ENCODE data around the gene CCDC186. TPM values are rescaled to one million over a fixed set of nuclear protein-coding genes. Genes with fewer than 3 reads are reported as not detected.

Gene CCDC186
- total RNA-seq, 1 donor from 2014 or later: 56.4 TPM

GRCh38 chr10:114110174-114110972 is 63.6 kb downstream of the CCDC186 start:
- no peak for DNase-seq

DNA sequence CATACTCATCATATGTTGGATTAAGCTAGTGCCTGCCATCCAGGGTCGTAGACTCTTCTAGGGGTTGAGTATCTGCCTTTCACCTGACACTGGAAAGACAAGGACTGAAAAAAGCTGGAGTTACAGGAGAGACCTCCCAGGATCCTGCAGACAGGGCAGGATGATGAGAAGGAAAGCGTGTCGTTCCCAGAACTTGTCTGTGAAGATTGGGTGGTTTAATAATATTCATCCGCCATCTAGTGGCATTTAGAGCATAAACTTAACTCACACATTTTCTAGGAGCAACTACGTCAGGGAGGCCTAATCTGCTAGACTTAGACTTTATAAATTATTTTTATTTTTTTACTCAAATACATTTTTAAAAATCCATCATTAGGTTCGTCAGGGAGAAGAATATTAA is 70.7 kb downstream of the CCDC186 start:
- peak; percentile 46 for DNase-seq

GRCh38 chr10:114102256-114102655 is 71.7 kb downstream of the CCDC186 start:
- DNase-seq: no peak

DNA sequence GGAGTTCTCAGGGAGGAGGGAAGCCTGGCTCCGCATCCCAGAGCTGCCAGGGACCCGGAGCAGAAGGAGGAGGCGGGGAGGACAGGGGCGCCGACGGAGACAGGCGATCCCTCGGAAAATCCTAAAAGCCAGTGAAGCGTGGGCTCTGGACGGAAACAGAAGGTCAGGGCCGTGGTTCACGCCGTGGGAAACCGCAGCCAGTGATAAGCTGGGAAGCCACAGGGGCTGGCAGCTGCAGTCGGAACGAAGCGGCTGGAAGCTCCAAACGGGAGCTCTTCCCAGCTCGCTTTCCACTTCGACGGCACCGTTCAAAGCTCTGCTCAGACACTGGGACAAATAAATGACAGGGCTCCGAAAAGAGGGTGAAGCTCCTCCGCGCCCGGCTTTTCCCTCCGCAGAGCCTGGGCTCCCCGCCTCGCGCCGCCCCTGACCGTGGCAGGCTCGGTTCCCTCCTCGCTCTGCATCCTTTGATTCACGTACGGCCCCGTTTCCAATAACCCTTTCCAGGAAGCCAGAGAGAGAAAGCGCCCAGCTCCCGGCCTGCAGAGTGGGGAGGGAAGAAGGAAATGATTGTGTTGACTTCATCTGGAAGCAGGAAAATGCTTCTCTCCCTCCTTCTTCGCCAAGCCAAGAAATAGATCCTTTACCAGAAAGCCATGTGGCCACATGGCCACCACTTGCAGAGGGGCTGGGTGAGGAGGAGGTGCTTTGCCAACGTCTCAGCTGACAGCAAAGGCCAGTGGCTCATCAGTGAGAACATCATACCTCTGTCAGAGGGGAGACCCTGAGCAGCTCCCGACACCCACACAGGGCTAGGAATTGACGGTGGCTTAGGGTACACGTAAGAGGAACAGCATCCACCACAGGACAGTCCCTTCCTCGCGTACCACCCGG is 72.9 kb downstream of the CCDC186 start:
- DNase-seq: peak; percentile 50

DNA sequence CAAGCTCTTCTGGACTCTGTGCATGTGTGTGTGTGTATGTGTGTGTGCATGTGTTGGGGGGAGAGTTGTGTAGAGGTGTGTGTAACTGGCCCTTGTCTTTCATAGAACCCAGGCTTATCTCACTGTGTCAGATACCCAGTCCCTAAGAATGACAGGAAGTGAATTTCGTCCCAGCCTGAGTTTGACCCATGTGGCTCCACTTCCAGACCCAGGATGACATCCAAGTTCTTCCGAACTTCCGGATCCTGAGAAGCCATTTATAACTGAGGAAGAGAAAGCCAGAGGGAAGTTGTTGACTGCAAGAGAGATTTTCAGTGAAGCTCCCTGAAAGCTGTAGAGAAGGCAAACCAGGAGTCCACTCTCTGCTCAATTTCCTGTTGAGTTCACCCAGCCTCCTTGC is 77.1 kb downstream of the CCDC186 start:
- DNase-seq: no peak

GRCh38 chr10:114095559-114096337 is 78.3 kb downstream of the CCDC186 start:
- DNase-seq: no peak

- DNase-seq: no peak
These were observed 79.2 kb downstream of the CCDC186 start for GRCh38 chr10:114094795-114095194.

GRCh38 chr10:114087655-114088054 is 86.3 kb downstream of the CCDC186 start:
- no peak for DNase-seq

DNA sequence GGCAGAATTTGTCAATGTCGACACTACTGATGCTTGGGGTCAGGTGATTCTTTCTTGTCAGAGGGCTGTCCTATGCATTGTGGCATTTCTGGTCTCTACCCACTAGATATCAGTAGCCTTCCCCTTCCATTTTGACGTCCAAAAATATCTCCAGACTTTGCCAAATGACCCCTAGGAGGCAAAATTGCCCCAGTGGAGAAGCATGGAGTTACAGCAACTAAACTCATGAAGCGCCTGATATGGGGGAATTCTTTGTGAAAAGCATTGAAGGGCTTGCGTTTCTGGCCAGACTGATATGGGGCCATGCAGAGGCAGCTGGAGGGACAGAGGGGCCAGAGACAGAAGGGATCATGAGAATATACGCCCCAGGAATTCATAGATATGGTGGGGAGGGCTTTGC is 86.7 kb downstream of the CCDC186 start:
- no peak for DNase-seq

DNA sequence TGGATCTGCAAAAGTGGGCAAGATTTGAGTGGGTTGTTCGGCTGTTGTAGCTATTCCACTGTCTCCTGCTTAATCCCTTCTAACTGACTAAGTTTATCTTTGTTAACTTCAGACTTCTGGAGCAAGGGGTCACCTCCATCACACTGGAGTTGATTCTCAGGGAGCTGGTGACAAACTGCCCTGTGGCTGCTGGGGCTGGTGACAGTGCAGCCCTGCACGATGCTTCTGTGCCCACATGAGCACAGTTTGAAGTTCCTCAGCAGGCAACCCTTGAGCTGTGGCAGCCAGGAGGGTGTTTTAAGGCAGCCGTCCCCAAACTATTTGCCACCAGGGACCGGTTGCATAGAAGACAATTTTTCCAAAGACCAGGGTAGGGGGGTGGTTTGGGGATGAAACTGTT is 89.8 kb downstream of the CCDC186 start:
- no peak for DNase-seq

DNA sequence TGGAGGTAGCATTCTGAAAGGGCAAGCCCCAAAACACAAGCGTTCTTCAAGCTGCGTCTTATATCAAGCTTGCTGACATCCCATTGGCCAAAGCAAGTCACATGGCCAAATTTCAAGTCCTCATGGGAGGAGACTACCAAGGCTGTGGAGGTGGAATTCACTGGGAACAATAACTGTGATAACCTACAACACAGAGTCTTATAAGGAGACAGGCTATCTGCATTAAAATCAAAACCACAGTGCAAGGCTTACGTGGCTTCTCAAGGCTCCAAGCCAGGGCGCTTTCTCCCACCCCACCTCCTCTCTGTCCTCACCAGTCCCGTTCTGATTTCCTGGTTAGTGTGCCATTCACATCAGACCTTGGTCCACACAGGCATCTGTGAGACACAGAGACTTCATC is 91.0 kb downstream of the CCDC186 start:
- no peak for DNase-seq

GRCh38 chr10:114081911-114082583 is 92.0 kb downstream of the CCDC186 start:
- DNase-seq: no peak

DNA sequence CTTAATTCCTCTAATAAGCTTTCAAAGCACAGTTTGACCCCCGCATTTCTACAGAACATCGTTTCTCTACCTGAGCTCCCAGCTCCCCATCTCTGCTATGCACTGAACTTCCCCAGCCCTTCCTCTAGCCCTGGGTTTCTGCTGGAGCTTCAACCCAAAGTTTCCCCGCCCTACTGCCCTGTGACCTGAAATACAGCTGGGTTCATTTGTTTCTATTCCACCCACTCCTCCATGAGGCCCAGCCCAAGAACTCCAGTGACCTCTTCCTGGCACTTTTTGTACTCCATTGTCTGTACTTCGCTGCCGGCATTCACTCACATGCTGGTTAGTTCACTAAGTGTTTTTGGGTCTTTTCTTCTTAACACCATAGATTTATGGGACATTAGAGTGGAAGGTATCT is 94.6 kb downstream of the CCDC186 start:
- DNase-seq: no peak

- no peak for DNase-seq
These were observed 95.7 kb downstream of the CCDC186 start for GRCh38 chr10:114078346-114078745.

GRCh38 chr10:114077815-114078219 is 96.2 kb downstream of the CCDC186 start:
- DNase-seq: no peak

- DNase-seq: no peak
These were observed 96.7 kb downstream of the CCDC186 start for GRCh38 chr10:114077347-114077746.

DNA sequence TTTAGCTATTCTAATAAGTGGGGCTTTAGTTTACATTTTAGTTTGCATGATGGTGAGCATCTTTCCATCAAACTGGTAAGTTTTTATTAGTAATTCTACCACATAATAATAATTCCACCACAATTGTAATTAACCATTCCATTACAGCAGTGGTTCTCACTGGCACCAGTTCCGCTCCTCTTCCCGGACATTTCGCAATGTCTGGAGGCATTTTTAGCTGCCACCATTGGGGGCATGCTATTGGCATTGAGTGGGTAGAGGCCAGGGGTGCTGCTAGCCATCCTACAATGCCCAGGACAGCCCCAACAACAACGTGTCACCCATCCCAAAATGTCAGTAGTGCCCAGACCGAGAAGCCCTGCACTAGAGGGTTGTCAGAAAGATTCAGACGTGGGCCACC is 98.9 kb downstream of the CCDC186 start:
- no peak for DNase-seq

GRCh38 chr10:114073395-114074186 is 100.4 kb downstream of the CCDC186 start:
- DNase-seq: no peak

DNA sequence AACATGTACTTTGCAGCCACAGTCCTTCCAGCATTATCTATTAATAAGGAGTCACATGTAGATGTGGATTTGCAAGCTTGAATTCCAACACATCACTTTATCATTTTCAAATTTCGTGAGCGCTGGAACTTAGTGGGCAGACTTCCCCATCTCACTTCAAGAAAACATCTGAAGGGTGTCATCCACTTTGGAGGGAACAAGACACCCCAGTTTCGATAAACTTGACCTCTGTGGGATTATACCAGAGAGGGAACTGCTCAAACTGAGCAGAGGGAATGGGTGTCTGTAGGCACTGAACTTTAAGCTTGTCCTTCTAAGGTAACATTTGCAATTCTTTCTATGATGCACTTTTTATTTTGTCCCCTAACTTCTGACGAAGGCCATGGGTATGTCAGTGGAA is 102.8 kb downstream of the CCDC186 start:
- DNase-seq: no peak

All from skin of body (tissue), 2 donors.